Measurements from ENCODE around the gene KCTD20. TPM values are rescaled to one million over a fixed set of nuclear protein-coding genes. Genes with fewer than 3 reads are reported as not detected.

KCTD20 gene
- total and polyA plus RNA-seq, 2 of the 13 experiments (the other 11 are each of a cell fraction or from before 2014, with no cell fraction given): 52.7 to 67.1 TPM

DNA sequence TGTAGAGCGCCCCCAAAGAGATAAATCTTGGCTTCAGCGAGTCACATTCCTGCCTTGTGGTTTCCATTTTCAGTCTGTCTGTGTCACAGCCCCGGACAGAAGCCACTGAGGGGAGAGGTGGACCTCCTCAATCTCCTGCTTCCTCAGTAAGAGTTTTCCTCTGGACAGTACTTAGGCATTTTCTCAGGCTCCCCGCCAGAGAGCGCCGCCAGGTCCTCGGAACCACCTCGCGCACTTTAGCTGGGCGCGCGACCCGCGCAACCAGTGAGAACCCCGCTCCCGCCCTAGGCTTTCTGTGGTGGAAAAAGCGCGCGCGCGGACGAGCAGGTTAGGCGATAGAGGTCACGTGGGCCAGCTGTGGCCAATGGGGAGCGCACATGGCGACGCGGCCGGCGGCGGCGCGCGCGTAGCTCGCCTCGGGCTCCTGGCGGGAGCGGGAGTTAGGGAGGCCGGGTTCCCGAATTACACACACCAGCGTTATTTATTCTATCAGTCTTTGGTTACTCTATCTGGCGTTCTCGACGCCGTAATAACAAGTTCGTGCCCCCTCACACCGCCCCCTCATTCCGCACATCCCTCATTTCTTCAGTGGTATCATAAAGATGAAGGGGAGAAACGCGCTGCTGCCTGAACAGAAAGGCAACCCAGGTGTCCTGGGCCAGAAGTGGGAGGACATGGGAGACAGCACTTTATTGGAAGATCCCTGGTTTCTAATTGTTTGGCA lies 19.5 kb upstream of the KCTD20 start (continued):
- TF ChIP-seq ZC3H4 (CRISPR knock-in tag; IDR thresholded peaks at IDR 0.05; ENCODE audit: borderline replicate concordance): no peak
- peak; percentile 48; the same call in 1 of the 2 replicates for TF ChIP-seq ZNF264 (CRISPR knock-in tag; IDR thresholded peaks at IDR 0.05)
- peak; percentile 58; the same call in 1 of the 2 replicates for TF ChIP-seq ZKSCAN8 (CRISPR knock-in tag; IDR thresholded peaks at IDR 0.05; ENCODE audit: borderline replicate concordance)
- no peak for TF ChIP-seq SP5 (CRISPR knock-in tag; IDR thresholded peaks at IDR 0.05; ENCODE audit: borderline replicate concordance, low read depth)
- TF ChIP-seq RNF2 (conservative IDR thresholded peaks at IDR 0.05; ENCODE audit: low read depth): peak; percentile 82
- TF ChIP-seq ZSCAN31 (CRISPR knock-in tag; IDR thresholded peaks at IDR 0.05; ENCODE audit: low read depth): peak; percentile 68; the same call in 1 of the 2 replicates
- no peak for TF ChIP-seq MAFG (CRISPR knock-in tag; IDR thresholded peaks at IDR 0.05)
- TF ChIP-seq, protein P1, sequence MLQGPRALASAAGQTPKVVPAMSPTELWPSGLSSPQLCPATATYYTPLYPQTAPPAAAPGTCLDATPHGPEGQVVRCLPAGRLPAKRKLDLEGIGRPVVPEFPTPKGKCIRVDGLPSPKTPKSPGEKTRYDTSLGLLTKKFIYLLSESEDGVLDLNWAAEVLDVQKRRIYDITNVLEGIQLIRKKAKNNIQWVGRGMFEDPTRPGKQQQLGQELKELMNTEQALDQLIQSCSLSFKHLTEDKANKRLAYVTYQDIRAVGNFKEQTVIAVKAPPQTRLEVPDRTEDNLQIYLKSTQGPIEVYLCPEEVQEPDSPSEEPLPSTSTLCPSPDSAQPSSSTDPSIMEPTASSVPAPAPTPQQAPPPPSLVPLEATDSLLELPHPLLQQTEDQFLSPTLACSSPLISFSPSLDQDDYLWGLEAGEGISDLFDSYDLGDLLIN (CRISPR knock-in tag; IDR thresholded peaks at IDR 0.05; ENCODE audit: borderline replicate concordance): peak; percentile 34; the same call in 1 of the 2 replicates
- 0 out of 2 replicates have a peak, but pooled peaks have one; percentile 48 for TF ChIP-seq GTF2F1 (IDR thresholded peaks at IDR 0.05; ENCODE audit: low read length)
- TF ChIP-seq ZNF335 (CRISPR knock-in tag; IDR thresholded peaks at IDR 0.05): no peak
- TF ChIP-seq POGZ (CRISPR knock-in tag; IDR thresholded peaks at IDR 0.05): peak; percentile 95
- no peak for TF ChIP-seq ISX (CRISPR knock-in tag; conservative IDR thresholded peaks at IDR 0.05)
- no peak for TF ChIP-seq NFIC (IDR thresholded peaks at IDR 0.05; ENCODE audit: low read length)
- TF ChIP-seq IRF2 (CRISPR knock-in tag; IDR thresholded peaks at IDR 0.05): peak; percentile 85
- TF ChIP-seq, protein P2, sequence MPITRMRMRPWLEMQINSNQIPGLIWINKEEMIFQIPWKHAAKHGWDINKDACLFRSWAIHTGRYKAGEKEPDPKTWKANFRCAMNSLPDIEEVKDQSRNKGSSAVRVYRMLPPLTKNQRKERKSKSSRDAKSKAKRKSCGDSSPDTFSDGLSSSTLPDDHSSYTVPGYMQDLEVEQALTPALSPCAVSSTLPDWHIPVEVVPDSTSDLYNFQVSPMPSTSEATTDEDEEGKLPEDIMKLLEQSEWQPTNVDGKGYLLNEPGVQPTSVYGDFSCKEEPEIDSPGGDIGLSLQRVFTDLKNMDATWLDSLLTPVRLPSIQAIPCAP (CRISPR knock-in tag; IDR thresholded peaks at IDR 0.05; ENCODE audit: low read depth): no peak
- no peak for TF ChIP-seq ZNF569 (CRISPR knock-in tag; IDR thresholded peaks at IDR 0.05; ENCODE audit: borderline replicate concordance)
- TF ChIP-seq HOXA9 (CRISPR knock-in tag; IDR thresholded peaks at IDR 0.05; ENCODE audit: borderline replicate concordance): 0 out of 2 replicates have a peak, but pooled peaks have one; percentile 60
- TF ChIP-seq NCOA1 (CRISPR knock-in tag; IDR thresholded peaks at IDR 0.05): no peak
- TF ChIP-seq AKAP8 (CRISPR knock-in tag; IDR thresholded peaks at IDR 0.05): no peak
- no peak; the same call in 1 of the 2 replicates for TF ChIP-seq ELF4 (CRISPR knock-in tag; IDR thresholded peaks at IDR 0.05; ENCODE audit: borderline replicate concordance)
- TF ChIP-seq, protein P3, sequence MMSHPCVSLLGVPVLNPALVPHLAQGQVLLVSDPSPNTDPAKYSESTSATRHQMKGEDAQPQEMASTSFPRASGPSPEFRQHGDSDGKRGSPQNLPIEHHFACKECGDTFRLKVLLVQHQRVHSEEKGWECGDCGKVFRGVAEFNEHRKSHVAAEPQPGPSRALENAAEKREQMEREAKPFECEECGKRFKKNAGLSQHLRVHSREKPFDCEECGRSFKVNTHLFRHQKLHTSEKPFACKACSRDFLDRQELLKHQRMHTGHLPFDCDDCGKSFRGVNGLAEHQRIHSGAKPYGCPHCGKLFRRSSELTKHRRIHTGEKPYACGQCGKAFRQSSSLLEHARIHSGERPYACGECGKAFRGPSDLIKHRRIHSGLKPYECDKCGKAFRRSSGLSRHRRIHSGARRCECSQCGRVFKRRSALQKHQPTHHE (CRISPR knock-in tag; IDR thresholded peaks at IDR 0.05; ENCODE audit: borderline replicate concordance): 0 out of 2 replicates have a peak, but pooled peaks have one; percentile 58
- TF ChIP-seq, protein P4, sequence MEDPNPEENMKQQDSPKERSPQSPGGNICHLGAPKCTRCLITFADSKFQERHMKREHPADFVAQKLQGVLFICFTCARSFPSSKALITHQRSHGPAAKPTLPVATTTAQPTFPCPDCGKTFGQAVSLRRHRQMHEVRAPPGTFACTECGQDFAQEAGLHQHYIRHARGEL (CRISPR knock-in tag; IDR thresholded peaks at IDR 0.05): no peak
- no peak for TF ChIP-seq ZNF737 (CRISPR knock-in tag; IDR thresholded peaks at IDR 0.05; ENCODE audit: borderline replicate concordance)
- no peak for TF ChIP-seq KAT2B (IDR thresholded peaks at IDR 0.05; ENCODE audit: borderline replicate concordance, low read depth, low read length)
- peak; percentile 86 for TF ChIP-seq TARDBP (CRISPR knock-in tag; IDR thresholded peaks at IDR 0.05)
- no peak for TF ChIP-seq ZNF282 (IDR thresholded peaks at IDR 0.05; ENCODE audit: partially characterized antibody)

All from HepG2 (cell line).